Renal cortex interstitium (tissue), 15 donors: ENCODE results near the gene DPP3. TPM values are rescaled to one million over a fixed set of nuclear protein-coding genes. Genes with fewer than 3 reads are reported as not detected.
"Not testable (repeated sequence)": the region's sequence is repeated elsewhere in the genome, so short reads cannot be mapped to it uniquely, and the experiment has no call there.

Experiments used
- DNase-seq, 11 donors: peaks; one replicate each; pipeline ENCODE4 v3.0.0-alpha.2; 2013; ENCODE audit warnings: low read depth in 9 of 11, low spot score in 4 of 11; ENCODE audit errors: extremely low read depth in 1 of 11
- long read RNA-seq, 16 experiments: transcript quantifications; one replicate each; lab custom pipeline, GENCODE V29; 2026
- polyA plus RNA-seq, 3 donors: library from polyadenylated mRNA; unstranded; fragments of 120-200 nt; gene quantifications; one replicate each; pipeline ENCODE4 v1.2.1, GENCODE V29; 2013; ENCODE audit not compliant: insufficient read length in 3 of 3

Gene DPP3
- 10 to 100 TPM; 20.0 to 26.1 (median 23.6) TPM for polyA plus RNA-seq
- long read RNA-seq, donor 1, partial matches to known transcripts, result 0 of 4 reads
- long read RNA-seq, donor 1, other reads (novel, unspliced or antisense), result 0 of 4 reads
- long read RNA-seq, donor 2, transcript DPP3-209 (18 exons, 2,974 nt), result major isoform, 5 of 7 reads
- long read RNA-seq, donor 2, partial matches to known transcripts, result 0 of 7 reads
- long read RNA-seq, donor 2, other reads (novel, unspliced or antisense), result 0 of 7 reads
- long read RNA-seq, donor 3, transcript DPP3-211 (18 exons, 3,078 nt), result major isoform, 6 of 9 reads
- long read RNA-seq, donor 3, partial matches to known transcripts, result 0 of 9 reads
- long read RNA-seq, donor 3, other reads (novel, unspliced or antisense), result 0 of 9 reads
- long read RNA-seq, donor 4, partial matches to known transcripts, result 0 of 1 reads
- long read RNA-seq, donor 4, other reads (novel, unspliced or antisense), result 0 of 1 reads
- long read RNA-seq, donor 5, result 0 reads
- long read RNA-seq, donor 6, partial matches to known transcripts, result 0 of 1 reads
- long read RNA-seq, donor 6, other reads (novel, unspliced or antisense), result 0 of 1 reads
- long read RNA-seq, donor 7, partial matches to known transcripts, result 0 of 3 reads
- long read RNA-seq, donor 7, other reads (novel, unspliced or antisense), result 0 of 3 reads
- long read RNA-seq, donor 8, partial matches to known transcripts, result 0 of 3 reads
- long read RNA-seq, donor 8, other reads (novel, unspliced or antisense), result 0 of 3 reads
- long read RNA-seq, donor 9, partial matches to known transcripts, result 8 of 10 reads
- long read RNA-seq, donor 9, other reads (novel, unspliced or antisense), result 0 of 10 reads
- long read RNA-seq, donor 10, partial matches to known transcripts, result 8 of 10 reads
- long read RNA-seq, donor 10, other reads (novel, unspliced or antisense), result 0 of 10 reads
- long read RNA-seq, donor 11, partial matches to known transcripts, result 0 of 5 reads
- long read RNA-seq, donor 11, other reads (novel, unspliced or antisense), result 0 of 5 reads
- long read RNA-seq, donor 12, partial matches to known transcripts, result 0 of 4 reads
- long read RNA-seq, donor 12, other reads (novel, unspliced or antisense), result 0 of 4 reads
- long read RNA-seq, donor 13, result 0 reads
- long read RNA-seq, donor 14, partial matches to known transcripts, result 0 of 1 reads
- long read RNA-seq, donor 14, other reads (novel, unspliced or antisense), result 0 of 1 reads
- long read RNA-seq, donor 15, partial matches to known transcripts, result 0 of 2 reads
- long read RNA-seq, donor 15, other reads (novel, unspliced or antisense), result 0 of 2 reads
- long read RNA-seq, donor 16, transcript DPP3-211 (18 exons, 3,078 nt), result major isoform, 6 of 9 reads
- long read RNA-seq, donor 16, partial matches to known transcripts, result 0 of 9 reads
- long read RNA-seq, donor 16, other reads (novel, unspliced or antisense), result 0 of 9 reads

- peak; percentile 82 to 94 (median 90) for DNase-seq
Observed at GRCh38 chr11:66480117-66480938, at the start of gene DPP3. TSS of gene DPP3 (plus strand) at chr11:66480434. CDS start at chr11:66482201, 1,767 bp downstream.

- not testable (repeated sequence) for DNase-seq
Observed at GRCh38 chr11:66431287-66431686, 48.9 kb upstream of the DPP3 start.

- not testable (repeated sequence) for DNase-seq
Observed at GRCh38 chr11:66431871-66432329, 48.3 kb upstream of the DPP3 start.

GRCh38 chr11:66432597-66432996 lies 47.6 kb upstream of the DPP3 start:
- no peak for DNase-seq

GRCh38 chr11:66437979-66438503 lies 42.2 kb upstream of the DPP3 start:
- DNase-seq, result peak in 1 of 11 donors; percentile 3

GRCh38 chr11:66438504-66439466 lies 41.4 kb upstream of the DPP3 start, which contains the start of gene MRPL11:
TSS of gene MRPL11 (minus strand) at chr11:66438848. CDS start at chr11:66438754, 94 bp downstream.
- DNase-seq, result peak; percentile 83 to 96 (median 91)

GRCh38 chr11:66440101-66440939 lies 39.9 kb upstream of the DPP3 start:
- DNase-seq, result not testable (repeated sequence)

- DNase-seq, result not testable (repeated sequence)
Observed at GRCh38 chr11:66440940-66441282, 39.3 kb upstream of the DPP3 start.

- no peak for DNase-seq
Observed at GRCh38 chr11:66443602-66444001, 36.6 kb upstream of the DPP3 start.

- DNase-seq, result no peak
Observed at GRCh38 chr11:66447012-66447411, 33.2 kb upstream of the DPP3 start.

GRCh38 chr11:66448523-66448922 lies 31.7 kb upstream of the DPP3 start:
- no peak for DNase-seq

- no peak for DNase-seq
Observed at GRCh38 chr11:66450560-66450959, 29.7 kb upstream of the DPP3 start.

GRCh38 chr11:66451663-66452062 lies 28.6 kb upstream of the DPP3 start:
- DNase-seq, result no peak

GRCh38 chr11:66454247-66454646 lies 26.0 kb upstream of the DPP3 start:
- no peak for DNase-seq

GRCh38 chr11:66454828-66455227 lies 25.4 kb upstream of the DPP3 start:
- DNase-seq, result no peak

GRCh38 chr11:66457826-66458225 lies 22.4 kb upstream of the DPP3 start:
- DNase-seq, result no peak
